D721Med (cell line): ENCODE data around the gene MYO5C.

Experiments used
- DNase-seq: peaks from one replicate; pipeline ENCODE4 v3.0.0; 2011; ENCODE audit warnings: low spot score; ENCODE audit not compliant: insufficient read length
- FAIRE-seq: peaks from 2 replicates; lab custom pipeline; 2011; peaks lifted over from hg19 to GRCh38; lab: Jason Lieb, UNC
- TF ChIP-seq, protein P1 (sequence below): IDR thresholded peaks from 2 replicates; pipeline ENCODE4 v1.5.1; 2012; ENCODE audit warnings: mild to moderate bottlenecking, control low read depth; ENCODE audit not compliant: insufficient read depth; ENCODE audit errors: missing control alignments

The MYO5C gene

DNA sequence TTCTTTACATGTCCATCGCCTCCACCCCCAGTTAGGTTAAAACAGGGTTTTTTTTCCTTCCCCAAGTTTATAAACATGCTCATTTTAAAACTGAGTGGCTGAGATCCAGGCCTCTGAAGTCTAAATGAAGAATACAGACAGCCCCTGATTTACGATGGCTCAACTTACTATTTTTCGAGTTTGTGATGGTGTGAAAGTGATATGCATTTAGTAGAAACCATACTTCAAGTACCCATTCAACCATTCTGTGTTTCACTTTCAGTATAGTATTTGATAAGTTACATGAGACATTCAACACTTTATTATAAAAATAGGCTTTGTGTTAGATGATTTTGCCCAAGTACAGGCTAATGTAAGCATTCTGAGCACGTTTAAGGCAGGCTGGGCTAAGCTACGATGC is 73.9 kb downstream of the MYO5C start:
- FAIRE-seq (no peak), DNase-seq (no peak)
- TF ChIP-seq, protein P1, sequence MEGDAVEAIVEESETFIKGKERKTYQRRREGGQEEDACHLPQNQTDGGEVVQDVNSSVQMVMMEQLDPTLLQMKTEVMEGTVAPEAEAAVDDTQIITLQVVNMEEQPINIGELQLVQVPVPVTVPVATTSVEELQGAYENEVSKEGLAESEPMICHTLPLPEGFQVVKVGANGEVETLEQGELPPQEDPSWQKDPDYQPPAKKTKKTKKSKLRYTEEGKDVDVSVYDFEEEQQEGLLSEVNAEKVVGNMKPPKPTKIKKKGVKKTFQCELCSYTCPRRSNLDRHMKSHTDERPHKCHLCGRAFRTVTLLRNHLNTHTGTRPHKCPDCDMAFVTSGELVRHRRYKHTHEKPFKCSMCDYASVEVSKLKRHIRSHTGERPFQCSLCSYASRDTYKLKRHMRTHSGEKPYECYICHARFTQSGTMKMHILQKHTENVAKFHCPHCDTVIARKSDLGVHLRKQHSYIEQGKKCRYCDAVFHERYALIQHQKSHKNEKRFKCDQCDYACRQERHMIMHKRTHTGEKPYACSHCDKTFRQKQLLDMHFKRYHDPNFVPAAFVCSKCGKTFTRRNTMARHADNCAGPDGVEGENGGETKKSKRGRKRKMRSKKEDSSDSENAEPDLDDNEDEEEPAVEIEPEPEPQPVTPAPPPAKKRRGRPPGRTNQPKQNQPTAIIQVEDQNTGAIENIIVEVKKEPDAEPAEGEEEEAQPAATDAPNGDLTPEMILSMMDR, result no peak

DNA sequence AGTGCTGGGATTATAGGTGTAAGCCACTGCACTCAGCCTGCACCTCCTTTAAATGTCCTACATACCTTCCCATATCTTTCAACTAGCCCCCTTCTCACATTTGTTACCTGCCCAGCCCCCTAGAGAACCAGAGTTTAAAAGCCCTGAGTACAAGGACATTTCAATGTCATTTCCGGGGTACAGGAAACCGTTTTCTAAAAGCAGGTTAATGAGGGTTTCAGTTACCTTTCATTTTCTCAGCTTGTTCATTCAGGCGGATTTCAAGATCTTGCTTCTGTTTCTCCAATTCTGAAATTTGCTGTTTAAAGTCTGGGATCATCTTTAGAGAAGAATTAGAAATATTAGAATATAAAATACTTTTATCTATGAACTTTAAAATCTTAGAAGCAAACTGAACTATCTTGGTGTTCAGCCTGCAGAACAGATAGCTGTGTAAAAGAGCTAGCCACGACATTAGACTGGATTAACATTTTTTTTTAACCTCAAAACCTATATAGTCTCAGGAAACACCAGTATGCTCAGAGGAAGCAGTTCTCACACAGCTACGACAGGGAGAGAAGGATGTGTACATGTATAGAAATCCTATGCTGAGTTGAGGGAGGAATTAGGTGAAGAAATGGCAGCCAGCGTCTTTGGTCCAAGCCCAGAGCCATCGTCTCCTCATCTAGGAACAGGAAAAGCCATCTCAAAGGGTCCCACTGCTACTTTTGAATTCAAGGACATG is 74.5 kb downstream of the MYO5C start:
- TF ChIP-seq, protein P1, result no peak
- DNase-seq, result no peak
- no peak for FAIRE-seq

DNA sequence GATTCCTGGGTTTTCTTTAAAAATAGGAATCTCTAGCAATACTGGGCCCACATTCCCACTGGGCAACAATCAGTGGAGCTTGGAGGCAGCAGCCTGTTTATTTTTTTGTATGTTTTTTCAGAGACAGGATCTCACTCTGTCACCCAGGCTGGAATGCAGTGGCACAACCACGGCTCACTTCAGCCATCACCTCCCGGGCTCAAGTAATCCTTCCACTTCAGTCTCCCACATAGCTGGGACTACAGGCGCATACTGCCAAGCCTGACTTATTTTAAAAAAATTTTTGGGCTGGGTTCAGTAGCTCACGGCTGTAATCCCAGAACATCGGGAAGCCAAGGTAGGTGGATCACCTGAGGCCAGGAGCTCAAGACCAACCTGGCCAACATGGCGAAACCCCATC is 75.4 kb downstream of the MYO5C start:
- TF ChIP-seq, protein P1, result no peak
- no peak for FAIRE-seq
- DNase-seq, result no peak

DNA sequence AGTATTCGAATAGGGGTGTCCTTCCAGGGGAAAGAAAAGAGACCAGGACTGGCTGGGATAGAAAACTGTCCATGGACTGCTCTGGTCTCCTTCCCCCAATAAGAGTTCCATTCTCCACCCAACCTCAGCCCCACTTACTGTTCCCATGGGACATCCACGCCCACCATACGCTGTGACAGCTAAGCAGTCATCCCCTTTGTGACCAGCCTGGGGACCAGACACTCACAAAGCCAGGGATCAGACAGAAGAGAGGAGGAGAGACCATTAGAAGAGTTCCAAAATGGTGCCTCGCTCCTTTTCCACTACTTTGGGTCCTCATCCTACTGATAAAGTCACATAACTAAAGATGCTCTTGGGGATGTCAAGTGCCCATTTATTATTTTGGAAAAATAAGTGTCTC is 76.8 kb downstream of the MYO5C start:
- TF ChIP-seq, protein P1, result no peak
- FAIRE-seq (no peak), DNase-seq (no peak)

DNA sequence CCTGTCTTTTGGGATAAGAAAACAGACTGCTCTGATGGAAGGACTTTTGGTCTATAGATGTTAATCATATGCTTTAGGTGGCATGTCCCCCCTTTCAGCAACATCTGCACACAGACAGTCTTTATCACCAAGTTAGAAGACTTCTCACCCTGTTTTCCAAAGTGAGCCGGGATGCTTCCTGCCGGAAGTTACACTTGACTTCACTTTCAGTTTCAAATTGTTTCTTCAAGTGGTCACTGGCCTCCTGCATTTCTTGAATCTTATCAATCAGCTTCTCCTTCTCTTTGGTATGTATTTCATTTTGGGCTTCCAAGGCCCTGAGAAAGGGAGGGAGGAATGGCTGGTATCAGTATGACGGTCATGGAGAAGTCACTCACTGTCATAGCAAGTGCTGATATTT is 77.2 kb downstream of the MYO5C start:
- TF ChIP-seq, protein P1, result no peak
- no peak for DNase-seq
- FAIRE-seq, result no peak

DNA sequence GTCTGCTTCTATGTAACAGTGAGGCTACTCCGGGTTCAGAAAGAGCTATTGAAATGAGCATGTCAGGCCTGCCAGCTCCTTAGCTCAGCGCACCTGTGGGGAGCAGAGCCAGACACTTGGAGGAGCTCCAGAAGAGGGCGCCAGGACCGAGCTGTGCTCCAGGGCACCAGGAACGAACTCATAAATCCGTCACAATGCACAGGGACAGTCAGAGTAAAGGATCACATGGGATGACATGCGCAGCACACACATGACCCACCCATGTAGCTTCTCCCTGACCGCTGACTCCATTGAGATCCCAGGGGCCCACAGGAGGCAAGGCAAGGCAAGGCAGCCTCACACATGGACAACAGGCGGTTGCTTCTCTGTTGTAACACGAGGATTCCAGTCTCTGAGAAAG is 78.4 kb downstream of the MYO5C start:
- TF ChIP-seq, protein P1, result peak; percentile 27
- DNase-seq, result no peak
- FAIRE-seq, result no peak

DNA sequence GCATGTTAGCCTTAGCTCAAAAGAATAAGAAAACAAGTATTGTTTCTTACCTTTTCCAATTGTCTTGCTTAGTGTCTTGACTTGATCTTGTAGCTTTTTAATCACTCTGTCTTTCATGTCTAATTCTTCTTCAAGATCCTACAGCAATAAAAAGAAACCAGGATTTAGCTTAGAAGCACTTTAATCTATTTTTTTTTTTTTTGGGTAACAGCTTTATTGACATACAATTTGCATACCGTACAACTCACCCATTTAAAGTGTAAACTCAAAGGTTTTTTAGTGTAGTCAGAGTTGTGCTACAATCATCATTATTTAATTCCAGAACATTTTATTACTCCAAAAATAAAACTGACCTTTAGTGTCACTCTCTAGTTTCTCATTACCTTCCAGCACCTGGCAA is 81.1 kb downstream of the MYO5C start:
- no peak for FAIRE-seq
- DNase-seq, result no peak
- TF ChIP-seq, protein P1, result no peak
